Calu3 (cell line): ENCODE data around the gene RBFOX2. TPM values are rescaled to one million over a fixed set of nuclear protein-coding genes. Genes with fewer than 3 reads are reported as not detected.
A peak's percentile ranks its signal among the peaks of the same experiment; 100 is the strongest.

Experiments used
- BruUV-seq: library from RNA; stranded (reverse); fragments of 400-500 nt; replicated peaks from 2 replicates; lab custom pipeline; 2021; lab: Mats Ljungman, UMichigan
- CTCF ChIA-PET: fragments of 300-600 bp; sonication (Branson Sonifier 250); formaldehyde crosslinking; loops from one replicate; lab custom pipeline; 2022; ENCODE audit warnings: antibody characterized with exemption; lab: Charles Lee
- DNase-seq: peaks from one replicate; pipeline ENCODE4 v3.0.0; 2022
- H3K27ac Mint-ChIP-seq: one replicate; pipeline ENCODE4 v1.8.0; 2022; ENCODE audit warnings: mixed read lengths; ENCODE audit not compliant: unreplicated experiment
- H3K27me3 Mint-ChIP-seq: one replicate; pipeline ENCODE4 v1.8.0; 2022; ENCODE audit warnings: mixed read lengths; ENCODE audit not compliant: unreplicated experiment
- H3K36me3 Mint-ChIP-seq: one replicate; pipeline ENCODE4 v1.8.0; 2022; ENCODE audit warnings: mild to moderate bottlenecking, moderate library complexity, mixed read lengths; ENCODE audit not compliant: insufficient read depth, unreplicated experiment
- H3K4me1 Mint-ChIP-seq: one replicate; pipeline ENCODE4 v1.8.0; 2022; ENCODE audit warnings: mild to moderate bottlenecking, low read depth, mixed read lengths; ENCODE audit not compliant: unreplicated experiment
- H3K4me3 Mint-ChIP-seq: one replicate; pipeline ENCODE4 v1.8.0; 2022; ENCODE audit warnings: mild to moderate bottlenecking, low read depth, moderate library complexity, mixed read lengths; ENCODE audit not compliant: unreplicated experiment
- H3K9me3 Mint-ChIP-seq: one replicate; pipeline ENCODE4 v1.8.0; 2022; ENCODE audit warnings: low read depth, mixed read lengths; ENCODE audit not compliant: unreplicated experiment
- CTCF ChIP-seq: fragments of 200-600 bp; IDR thresholded peaks from one replicate; pipeline ENCODE4 v1.8.0; 2022; ENCODE audit warnings: antibody characterized with exemption; ENCODE audit not compliant: unreplicated experiment
- intact Hi-C: fragments of 100-400 bp; cut with micrococcal nuclease; formaldehyde crosslinking; loops from one replicate; pipeline ENCODE4 v1.10.0; 2022; ENCODE audit not compliant: unreplicated experiment
- total RNA-seq: library from RNA; stranded (reverse); gene quantifications from 2 replicates; pipeline ENCODE4 v1.2.3, GENCODE V29; 2022

RBFOX2 gene
- total RNA-seq, 1 experiment from 2014 or later: 63.1 TPM

GRCh38 chr22:36037102-36037758 lies 8.6 kb upstream of the RBFOX2 start:
- no peak for DNase-seq
- Mint-ChIP-seq H3K4me3 (no peak overlapping the region), H3K9me3 (no peaks in the 10 kb centered on the region), H3K27ac (no peak overlapping the region), H3K4me1 (no peaks in the 10 kb centered on the region), H3K36me3 (peaks cover 4% of the 10 kb centered on the region), H3K27me3 (peaks cover 10% of the 10 kb centered on the region)
- TF ChIP-seq CTCF: no peak
- CTCF ChIA-PET: interaction anchor here (1.0 kb wide), 1 partner anchor 28 kb away, joined by 3 read pairs; no protein-coding TSS in a partner anchor
- no TSS peak for BruUV-seq
- intact Hi-C loops: no loop called here

GRCh38 chr22:36036167-36036624 lies 7.6 kb upstream of the RBFOX2 start:
- Mint-ChIP-seq H3K27ac (no peak overlapping the region), H3K36me3 (peaks cover 4% of the 10 kb centered on the region), H3K27me3 (peaks cover 10% of the 10 kb centered on the region), H3K4me1 (no peaks in the 10 kb centered on the region), H3K9me3 (no peaks in the 10 kb centered on the region), H3K4me3 (no peak overlapping the region)
- DNase-seq: no peak
- intact Hi-C loops: no loop called here
- no TSS peak for BruUV-seq
- no peak for TF ChIP-seq CTCF
- CTCF ChIA-PET: interaction anchor here (0.9 to 1.0 kb wide), 2 partner anchors 29 to 30 kb away, joined by 3 read pairs; no protein-coding TSS in a partner anchor

- Mint-ChIP-seq H3K4me1 (peaks cover 8% of the 10 kb centered on the region), H3K36me3 (peaks cover 22% of the 10 kb centered on the region), H3K27ac (no peak overlapping the region), H3K27me3 (peaks cover 7% of the 10 kb centered on the region), H3K4me3 (no peak overlapping the region), H3K9me3 (no peaks in the 10 kb centered on the region)
- no TSS peak for BruUV-seq
- no peak for TF ChIP-seq CTCF
- intact Hi-C loops: no loop called here
- no peak for DNase-seq
- CTCF ChIA-PET: no interaction called here
Observed at GRCh38 chr22:36032611-36033010, 4.0 kb upstream of the RBFOX2 start.

GRCh38 chr22:36029406-36029755 lies 757 bp upstream of the RBFOX2 start:
- TF ChIP-seq CTCF: no peak
- peak overlapping the region; percentile 87 for H3K4me3 Mint-ChIP-seq
- intact Hi-C loops: loop anchor here (2.0 kb wide), 1 partner anchor 35 kb away; no protein-coding TSS in a partner anchor
- H3K27ac Mint-ChIP-seq: peak overlapping the region; percentile 46
- DNase-seq: no peak
- no TSS peak for BruUV-seq
- H3K4me1 Mint-ChIP-seq: peaks cover 27% of the 10 kb centered on the region
- CTCF ChIA-PET: interaction anchor here (1.2 to 2.0 kb wide), 3 partner anchors 21 to 36 kb away, joined by 6 to 31 read pairs (median 6); no protein-coding TSS in a partner anchor
- H3K36me3 Mint-ChIP-seq: peaks cover 29% of the 10 kb centered on the region
- H3K9me3 Mint-ChIP-seq: no peaks in the 10 kb centered on the region
- H3K27me3 Mint-ChIP-seq: no peaks in the 10 kb centered on the region
